NT2/D1 (cell line): ENCODE measurements around the gene FYCO1.

Experiments used
- SUZ12 ChIP-seq: IDR thresholded peaks from 2 replicates; pipeline ENCODE4 v1.6.1; 2011; ENCODE audit not compliant: insufficient read length, insufficient read depth; ENCODE audit errors: extremely low read depth
- YY1 ChIP-seq: IDR thresholded peaks from 2 replicates; pipeline ENCODE4 v1.6.1; 2011; ENCODE audit not compliant: insufficient read length, insufficient read depth
- ZNF274 ChIP-seq: IDR thresholded peaks from 2 replicates; pipeline ENCODE4 v1.6.1; 2011; ENCODE audit warnings: mild to moderate bottlenecking, low read depth, low read length

DNA sequence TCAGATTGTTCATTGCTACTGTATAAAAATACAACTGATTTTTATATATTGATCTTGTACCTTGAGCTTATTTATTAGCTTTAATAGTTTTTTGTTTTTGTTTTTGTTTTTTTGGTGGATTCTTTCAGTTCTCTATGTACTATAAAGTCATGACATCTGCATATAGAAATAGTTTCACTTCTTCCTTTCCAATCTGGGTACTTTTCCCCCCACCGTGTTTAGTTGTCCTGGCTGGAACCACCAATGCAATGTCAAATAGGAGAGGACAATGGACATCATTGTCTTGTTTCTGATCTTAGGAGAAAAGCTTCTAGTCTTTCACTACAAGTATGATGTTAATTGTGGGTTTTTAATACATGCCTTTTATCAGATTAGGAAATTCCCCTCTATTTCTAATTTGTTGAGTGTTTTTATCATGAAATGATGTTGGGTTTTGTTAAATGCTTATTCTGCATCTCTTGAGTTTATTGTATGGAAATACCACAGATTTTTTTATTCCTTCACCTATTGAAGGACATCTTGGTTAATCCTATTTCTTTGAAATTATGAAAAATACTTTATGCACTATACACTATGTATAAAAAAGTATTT is 34.4 kb upstream of the FYCO1 start:
- no peak for TF ChIP-seq YY1
- TF ChIP-seq ZNF274 = no peak
- TF ChIP-seq SUZ12 = no peak
